K562 (cell line): ENCODE measurements around the gene DSCAM. TPM values are rescaled to one million over a fixed set of nuclear protein-coding genes. Genes with fewer than 3 reads are reported as not detected.

Experiments used
- ATAC-seq: fragments of 200-7000 bp; cut with Tn5 transposase; 3 replicates; pipeline ENCODE4 v1.9.1; 2020; ENCODE audit warnings: moderate library complexity
- BruUV-seq: library from RNA; stranded (reverse); fragments of 400-500 nt; replicated peaks from 2 replicates; lab custom pipeline; 2021; lab: Mats Ljungman, UMichigan
- CTCF ChIA-PET: fragments of 300-600 bp; formaldehyde crosslinking; extraction: SDS; loops from one replicate; lab custom pipeline; 2021; ENCODE audit warnings: low intra/inter-chr PET ratio; lab: Yijun Ruan, JAX
- POLR2A ChIA-PET: fragments of 300-600, 350-650 bp; sonication (Branson Sonifier 250); formaldehyde crosslinking; extraction: SDS; loops from one replicate; lab custom pipeline; 2021; ENCODE audit warnings: antibody characterized with exemption, inconsistent platforms; lab: Yijun Ruan, JAX
- DNase-seq, 4 experiments: peaks; one replicate each; pipeline versions ENCODE4 v3.0.0 to v3.0.0-alpha.2; 2011 to 2018; ENCODE audit warnings: low spot score in 3 of 4, mixed read lengths in 3 of 4; ENCODE audit errors: extremely low read depth in 1 of 4
- FAIRE-seq: peaks from 2 replicates; lab custom pipeline; 2011; peaks lifted over from hg19 to GRCh38; lab: Jason Lieb, UNC
- H2AFZ ChIP-seq: 2 replicates; pipeline ENCODE4 v1.6.0; 2011; ENCODE audit warnings: low read depth, low read length, control low read depth, inconsistent platforms
- H3K27ac ChIP-seq: fragments of 200-600 bp; 3 replicates; pipeline ENCODE4 v1.8.0; 2011; ENCODE audit warnings: low read depth, mild to moderate bottlenecking, control low read depth, inconsistent platforms, low read length, moderate library complexity, mixed read lengths; ENCODE audit errors: extremely low read depth
- H3K27me3 ChIP-seq, 2 experiments: fragments of 300-600 bp in 1 of 2; 2 replicates in 1 of 2; 3 replicates in 1 of 2; pipeline versions ENCODE4 v1.6.0 to v1.8.0; 2011; ENCODE audit warnings: inconsistent platforms in 2 of 2, low read length in 2 of 2, mild to moderate bottlenecking in 1 of 2, mixed read lengths in 1 of 2, moderate library complexity in 1 of 2; ENCODE audit not compliant: control insufficient read depth in 2 of 2, insufficient read depth in 2 of 2
- H3K36me3 ChIP-seq: fragments of 300-600 bp; 3 replicates; pipeline ENCODE4 v1.8.0; 2011; ENCODE audit warnings: mild to moderate bottlenecking, low read length, inconsistent platforms; ENCODE audit not compliant: control insufficient read depth, insufficient read depth
- H3K4me1 ChIP-seq, 2 experiments: fragments of 200-600 bp in 1 of 2; replicated peaks in 1 of 2; 2 replicates in 1 of 2; 3 replicates in 1 of 2; pipeline versions ENCODE4 v1.5.1 to v1.8.0; 2011; ENCODE audit warnings: inconsistent platforms in 2 of 2, low read length in 2 of 2, mild to moderate bottlenecking in 1 of 2, mixed read lengths in 1 of 2, moderate library complexity in 1 of 2; ENCODE audit not compliant: control insufficient read depth in 2 of 2, insufficient read depth in 2 of 2
- H3K4me2 ChIP-seq: 2 replicates; pipeline ENCODE4 v1.6.1; 2011; ENCODE audit warnings: low read length, control low read depth, inconsistent platforms, mixed read lengths; ENCODE audit not compliant: insufficient read depth
- H3K4me3 ChIP-seq: fragments of 200-600 bp; sonication (generic), shearing (Covaris generic); 2 replicates; pipeline ENCODE4 v1.5.1; 2016; ENCODE audit warnings: control low read depth, inconsistent platforms
- H3K79me2 ChIP-seq: fragments of 200-600 bp; 3 replicates; pipeline ENCODE4 v1.8.0; 2011; ENCODE audit warnings: low read length, inconsistent platforms; ENCODE audit not compliant: control insufficient read depth, insufficient read depth
- H3K9ac ChIP-seq, 2 experiments: 2 replicates each; pipeline versions ENCODE4 v1.6.0 to v1.6.1; 2011; ENCODE audit warnings: low read depth in 2 of 2, low read length in 2 of 2, control low read depth in 1 of 2, inconsistent platforms in 1 of 2, mild to moderate bottlenecking in 1 of 2, mixed read lengths in 1 of 2; ENCODE audit not compliant: insufficient read depth in 1 of 2
- H3K9me1 ChIP-seq: one replicate; pipeline ENCODE4 v1.6.0; 2011; ENCODE audit warnings: inconsistent platforms, mild to moderate bottlenecking, low read length, moderate library complexity; ENCODE audit not compliant: control insufficient read depth, insufficient read depth
- H3K9me3 ChIP-seq: replicated peaks from 2 replicates; pipeline ENCODE4 v1.5.1; 2011; ENCODE audit warnings: low read depth, low read length, inconsistent platforms; ENCODE audit not compliant: control insufficient read depth, insufficient read depth
- H4K20me1 ChIP-seq: replicated peaks from 2 replicates; pipeline ENCODE4 v1.6.1; 2011; ENCODE audit warnings: low read length, inconsistent platforms, mixed read lengths; ENCODE audit not compliant: control insufficient read depth, insufficient read depth
- BHLHE40 ChIP-seq: IDR thresholded peaks from 2 replicates; pipeline ENCODE4 v1.6.1; 2011; ENCODE audit warnings: low read length, improper control_type of control experiment
- CCNT2 ChIP-seq: IDR thresholded peaks from 2 replicates; pipeline ENCODE4 v1.6.1; 2011; ENCODE audit warnings: borderline replicate concordance, low read depth, mild to moderate bottlenecking, moderate library complexity, mixed read lengths, low read length; ENCODE audit not compliant: insufficient read length; ENCODE audit errors: extremely low read depth
- DACH1 ChIP-seq: fragments of 450-650 bp; IDR thresholded peaks from 2 replicates; pipeline ENCODE4 v1.6.1; 2018; ENCODE audit not compliant: partially characterized antibody
- E2F3 ChIP-seq: fragments of 250-450 bp; sonication (Bioruptor Pico); IDR thresholded peaks from 2 replicates; pipeline ENCODE4 v1.4.0; 2020; ENCODE audit warnings: mild to moderate bottlenecking
- HOXB6 ChIP-seq: fragments of 250-450 bp; sonication (Bioruptor Pico); IDR thresholded peaks from 2 replicates; pipeline ENCODE4 v1.5.1; 2022; ENCODE audit warnings: mild to moderate bottlenecking, borderline replicate concordance
- JUNB ChIP-seq: fragments of 450-650 bp; formaldehyde crosslinking; conservative IDR thresholded peaks from 2 replicates; pipeline ENCODE4 v1.4.0; 2020; ENCODE audit warnings: mild to moderate bottlenecking
- LCOR ChIP-seq: sonication (generic); formaldehyde crosslinking; IDR thresholded peaks from 2 replicates; pipeline ENCODE4 v1.8.0; 2022; ENCODE audit warnings: mild to moderate bottlenecking, missing genetic modification reagents
- MCM7 ChIP-seq, 2 experiments: fragments of 450-650 bp; IDR thresholded peaks; 2 replicates each; pipeline ENCODE4 v1.6.1; 2016 to 2018
- RNF2 ChIP-seq: sonication (generic); IDR thresholded peaks from 2 replicates; pipeline ENCODE4 v1.6.1; 2016
- SIN3A ChIP-seq, 2 experiments: fragments of 150-350 bp in 1 of 2; IDR thresholded peaks; 2 replicates each; pipeline ENCODE4 v1.6.1; 2011 to 2016; ENCODE audit warnings: borderline replicate concordance in 2 of 2, low read depth in 2 of 2, low read length in 2 of 2, mild to moderate bottlenecking in 2 of 2, moderate library complexity in 2 of 2; ENCODE audit not compliant: control insufficient read depth in 1 of 2
- TSC22D4 ChIP-seq: fragments of 450-650 bp; IDR thresholded peaks from 2 replicates; pipeline ENCODE4 v1.6.1; 2016; ENCODE audit warnings: missing genetic modification characterization, missing biosample characterization, control low read depth
- ZFP36 ChIP-seq: fragments of 150-350 bp; IDR thresholded peaks from 2 replicates; pipeline ENCODE4 v1.6.1; 2018; ENCODE audit warnings: low read length, low read depth; ENCODE audit not compliant: partially characterized antibody
- ZSCAN32 ChIP-seq: fragments of 450-650 bp; formaldehyde crosslinking; IDR thresholded peaks from 2 replicates; pipeline ENCODE4 v1.4.0; 2020; ENCODE audit warnings: mild to moderate bottlenecking, moderate library complexity
- WGBS: fragments of 100-300 bp; shearing (Covaris generic); methylation state at CpG from one replicate; pipeline ENCODE4 v1.1.6; 2016; ENCODE audit warnings: low coverage, mixed read lengths; ENCODE audit not compliant: insufficient coverage; ENCODE audit errors: missing lambda C conversion rate; 5-methylcytosine and 5-hydroxymethylcytosine counted together
- in situ Hi-C: fragments of 300-500 bp; cut with MboI; formaldehyde crosslinking; loops from 4 replicates; pipeline ENCODE4 v1.15.0; 2018; ENCODE audit warnings: inconsistent platforms, mixed read lengths
- intact Hi-C: fragments of 100-400 bp; cut with micrococcal nuclease; formaldehyde crosslinking; loops from 2 replicates; pipeline ENCODE4 v1.14.2; 2022
- polyA plus RNA-seq, 8 experiments: library from polyadenylated mRNA; depleted of rRNA in 4 of 8; stranded (reverse) in 5 of 8; unstranded in 3 of 8; fragments of >200 nt; fragmentation: Nextera tagmentation in 2 of 8; fragmentation: Illumina TruSeq in 1 of 8; extraction: Ambion mirVana in 2 of 8; extraction: Trizol in 1 of 8; gene quantifications; 2 replicates each; pipeline versions ENCODE4 v1.2.1 to v1.2.3, GENCODE V29; 2011 to 2014; ENCODE audit warnings: inconsistent platforms in 1 of 8, missing spikeins in 1 of 8
- total RNA-seq, 7 experiments: library from RNA; depleted of rRNA in 6 of 7; stranded (reverse); fragments of >200 nt in 6 of 7; fragmentation: Illumina TruSeq in 2 of 7; extraction: Trizol in 2 of 7; gene quantifications; 2 replicates each; pipeline versions ENCODE4 v1.2.1 to v1.2.3, GENCODE V29; 2011 to 2021; ENCODE audit warnings: low replicate concordance in 1 of 7
- TF ChIP-seq, protein P1 (sequence below): fragments of 200-800 bp; sonication (Bioruptor generic); IDR thresholded peaks from 2 replicates; pipeline ENCODE4 v1.6.1; 2017; ENCODE audit warnings: missing genetic modification characterization, missing compliant biosample characterization
- TF ChIP-seq, protein P2 (sequence below): fragments of 250-450 bp; sonication (Bioruptor Pico); IDR thresholded peaks from 2 replicates; pipeline ENCODE4 v1.5.1; 2021; ENCODE audit warnings: mild to moderate bottlenecking

The DSCAM gene
- total and polyA plus RNA-seq, 9 of the 15 experiments (the other 6 are each of a cell fraction or from before 2014, with no cell fraction given) = not detected

DNA sequence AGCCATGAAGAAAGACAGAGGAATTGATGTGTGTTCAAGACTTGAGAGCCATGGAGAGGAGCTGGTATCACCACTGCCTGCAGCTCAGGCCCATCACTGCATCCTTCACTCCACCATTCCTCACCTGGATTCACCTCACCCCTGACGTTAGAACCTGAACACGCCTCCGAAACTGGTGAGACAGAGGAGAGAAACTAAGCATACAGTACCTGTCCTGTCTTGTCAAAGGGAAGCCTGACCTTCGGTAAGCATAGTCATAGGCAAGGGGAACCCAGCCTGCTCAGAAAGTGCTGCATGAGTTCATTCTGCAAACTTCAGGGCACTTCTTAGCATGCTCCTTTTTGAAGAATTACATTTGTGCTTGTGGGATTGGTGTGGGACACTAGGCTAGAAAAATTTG lies 425.8 kb downstream of the DSCAM start:
- intact Hi-C loops = no loop called here
- Histone ChIP-seq H2AFZ (no peak overlapping the region), H3K9me1 (no peaks in the 10 kb centered on the region), H3K36me3 (no peaks in the 10 kb centered on the region), H3K4me1 (no peaks in the 10 kb centered on the region), H3K27me3 (no peaks in the 10 kb centered on the region), H3K79me2 (no peaks in the 10 kb centered on the region), H3K9ac (no peak overlapping the region), H3K4me2 (no peak overlapping the region), H3K9me3 (peaks cover 2% of the 10 kb centered on the region; the same call in 1 of the 2 replicates), H4K20me1 (no peaks in the 10 kb centered on the region), H3K27ac (no peak overlapping the region), H3K4me3 (no peak overlapping the region)
- ATAC-seq (no peak), FAIRE-seq (no peak), DNase-seq (no peak)
- 0% methylated on average over 4 of the region's 4 CpGs for WGBS
- TF ChIP-seq, protein P1, sequence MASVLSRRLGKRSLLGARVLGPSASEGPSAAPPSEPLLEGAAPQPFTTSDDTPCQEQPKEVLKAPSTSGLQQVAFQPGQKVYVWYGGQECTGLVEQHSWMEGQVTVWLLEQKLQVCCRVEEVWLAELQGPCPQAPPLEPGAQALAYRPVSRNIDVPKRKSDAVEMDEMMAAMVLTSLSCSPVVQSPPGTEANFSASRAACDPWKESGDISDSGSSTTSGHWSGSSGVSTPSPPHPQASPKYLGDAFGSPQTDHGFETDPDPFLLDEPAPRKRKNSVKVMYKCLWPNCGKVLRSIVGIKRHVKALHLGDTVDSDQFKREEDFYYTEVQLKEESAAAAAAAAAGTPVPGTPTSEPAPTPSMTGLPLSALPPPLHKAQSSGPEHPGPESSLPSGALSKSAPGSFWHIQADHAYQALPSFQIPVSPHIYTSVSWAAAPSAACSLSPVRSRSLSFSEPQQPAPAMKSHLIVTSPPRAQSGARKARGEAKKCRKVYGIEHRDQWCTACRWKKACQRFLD = no peak
- no peak for TF ChIP-seq HOXB6 (CRISPR knock-in tag)
- no peak for TF ChIP-seq JUNB (CRISPR knock-in tag)
- no peak for TF ChIP-seq MCM7 (IDR thresholded peaks at IDR 0.05)
- TF ChIP-seq TSC22D4 = no peak
- BruUV-seq = no TSS peak
- in situ Hi-C loops = no loop called here
- POLR2A ChIA-PET = no interaction called here
- CTCF ChIA-PET = no interaction called here

DNA sequence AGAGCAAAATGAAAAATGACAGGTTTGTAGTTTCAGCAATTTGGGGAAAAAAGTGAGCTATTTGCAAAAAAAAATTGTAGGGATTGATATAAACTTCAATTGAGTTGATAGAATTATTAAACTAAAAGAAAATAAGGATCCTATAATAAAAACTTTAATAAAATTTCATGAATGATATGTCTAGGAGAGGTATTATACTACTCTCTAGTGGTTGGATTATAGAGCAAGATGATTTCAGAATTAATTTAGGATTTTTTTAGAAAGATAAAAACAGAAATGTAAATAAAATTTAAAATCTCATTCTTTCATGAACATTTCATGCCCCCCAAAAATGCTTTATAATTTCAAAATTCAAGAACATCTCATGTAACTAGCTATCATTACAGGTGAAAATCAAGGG lies 430.4 kb downstream of the DSCAM start:
- ChIA-PET CTCF (no interaction called here), POLR2A (no interaction called here)
- no peaks in the 10 kb centered on the region for H3K27me3 ChIP-seq
- DNase-seq (no peak), ATAC-seq (no peak), FAIRE-seq (no peak)
- no peak overlapping the region for H2AFZ ChIP-seq
- no peak overlapping the region for H3K4me3 ChIP-seq
- no peaks in the 10 kb centered on the region for H3K9me1 ChIP-seq
- H3K4me1 ChIP-seq = no peaks in the 10 kb centered on the region
- in situ Hi-C loops = no loop called here
- no peaks in the 10 kb centered on the region for H3K36me3 ChIP-seq
- H3K9me3 ChIP-seq = peaks cover 2% of the 10 kb centered on the region; the same call in 1 of the 2 replicates
- no peak overlapping the region for H3K9ac ChIP-seq
- intact Hi-C loops = no loop called here
- no TSS peak for BruUV-seq
- no peak overlapping the region for H3K4me2 ChIP-seq
- H4K20me1 ChIP-seq = no peaks in the 10 kb centered on the region
- no peak overlapping the region for H3K27ac ChIP-seq
- H3K79me2 ChIP-seq = no peaks in the 10 kb centered on the region
- TF ChIP-seq, protein P2, sequence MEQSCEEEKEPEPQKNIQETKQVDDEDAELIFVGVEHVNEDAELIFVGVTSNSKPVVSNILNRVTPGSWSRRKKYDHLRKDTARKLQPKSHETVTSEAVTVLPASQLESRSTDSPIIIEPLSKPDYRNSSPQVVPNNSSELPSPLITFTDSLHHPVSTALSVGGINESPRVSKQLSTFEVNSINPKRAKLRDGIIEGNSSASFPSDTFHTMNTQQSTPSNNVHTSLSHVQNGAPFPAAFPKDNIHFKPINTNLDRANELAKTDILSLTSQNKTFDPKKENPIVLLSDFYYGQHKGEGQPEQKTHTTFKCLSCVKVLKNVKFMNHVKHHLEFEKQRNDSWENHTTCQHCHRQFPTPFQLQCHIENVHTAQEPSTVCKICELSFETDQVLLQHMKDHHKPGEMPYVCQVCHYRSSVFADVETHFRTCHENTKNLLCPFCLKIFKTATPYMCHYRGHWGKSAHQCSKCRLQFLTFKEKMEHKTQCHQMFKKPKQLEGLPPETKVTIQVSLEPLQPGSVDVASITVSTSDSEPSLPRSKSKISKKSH (CRISPR knock-in tag) = no peak
- no peak for TF ChIP-seq ZFP36
- no peak for TF ChIP-seq BHLHE40
- TF ChIP-seq SIN3A (IDR thresholded peaks at IDR 0.05; ENCODE audit: borderline replicate concordance in 2 of 2, control insufficient read depth in 1 of 2, low read depth in 2 of 2, low read length in 2 of 2) = no peak
- TF ChIP-seq DACH1 = no peak
- TF ChIP-seq E2F3 = no peak
- TF ChIP-seq RNF2 = no peak
- TF ChIP-seq ZSCAN32 (CRISPR knock-in tag) = no peak
- no peak for TF ChIP-seq CCNT2
- TF ChIP-seq LCOR = no peak
